ENCODE results near the gene CCDC13.

Gene CCDC13, protein sequence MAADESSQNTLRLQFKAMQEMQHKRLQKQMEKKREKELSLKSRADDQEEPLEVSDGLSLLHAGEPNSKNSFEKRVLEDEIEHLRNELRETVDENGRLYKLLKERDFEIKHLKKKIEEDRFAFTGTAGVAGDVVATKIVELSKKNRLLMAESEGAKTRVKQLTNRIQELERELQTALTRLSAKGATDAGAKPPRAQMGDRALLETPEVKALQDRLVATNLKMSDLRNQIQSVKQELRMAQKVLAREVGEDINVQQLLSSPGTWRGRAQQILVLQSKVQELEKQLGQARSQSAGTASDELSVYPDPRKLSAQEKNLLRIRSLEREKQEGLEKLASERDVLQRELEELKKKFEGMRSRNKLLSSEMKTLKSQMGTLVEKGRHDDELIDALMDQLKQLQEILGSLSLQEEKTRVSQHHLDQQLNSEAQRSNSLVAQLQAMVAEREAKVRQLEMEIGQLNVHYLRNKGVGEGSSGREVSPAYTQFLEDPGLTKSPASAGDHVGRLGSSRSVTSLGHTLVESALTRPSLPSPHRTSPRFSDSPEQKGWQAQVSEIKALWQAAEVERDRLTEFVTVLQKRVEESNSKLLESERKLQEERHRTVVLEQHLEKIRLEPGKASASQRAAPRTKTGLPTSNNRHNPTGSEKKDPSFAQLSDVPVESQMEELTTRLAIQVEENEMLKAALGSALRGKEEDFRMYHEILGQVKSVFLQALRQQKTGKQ

DNA sequence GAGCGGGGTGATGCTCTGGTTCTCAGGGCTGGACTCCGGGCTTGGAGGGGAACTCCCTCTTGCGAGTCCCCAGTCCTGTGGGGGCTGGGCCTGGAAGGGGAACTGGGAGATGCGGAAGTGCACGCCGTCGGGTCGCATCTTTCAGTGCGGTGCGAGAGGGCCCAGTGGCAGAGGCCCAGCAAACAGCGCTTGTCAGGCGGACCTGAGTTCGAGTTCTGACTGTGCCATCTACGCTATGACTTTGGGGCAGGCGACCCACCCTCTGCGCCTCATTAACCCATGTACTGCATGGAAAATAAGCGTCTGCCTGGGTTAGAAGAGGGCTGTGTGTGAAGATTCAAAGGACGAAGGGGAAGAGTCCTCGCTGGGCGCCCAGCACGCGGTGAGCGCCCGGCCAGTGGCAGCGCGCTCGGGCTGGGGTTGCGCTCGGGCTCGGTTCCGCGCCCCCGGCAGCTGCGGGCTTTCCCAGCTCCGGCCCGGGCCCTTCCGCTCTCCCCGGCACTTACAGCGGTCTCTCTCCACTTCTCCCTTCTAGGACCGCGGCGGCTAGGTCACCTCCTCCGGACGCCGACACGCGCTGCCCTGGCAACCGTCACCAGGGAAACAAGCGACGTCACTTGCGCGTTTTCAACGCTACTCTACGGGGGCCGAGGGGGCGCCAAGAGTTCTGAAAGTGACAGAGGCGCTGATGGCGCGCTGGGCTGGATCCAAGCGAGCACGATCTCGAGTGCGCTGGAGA, at the start of gene CCDC13:
Gene CCDC13, minus strand, starts transcription at position 584 of the 739 bp plus-strand sequence. CDS start 14,908 bp downstream, outside the sequence.
- peak; percentile 86 for DNase-seq (ENCODE audit: low read depth)

DNA sequence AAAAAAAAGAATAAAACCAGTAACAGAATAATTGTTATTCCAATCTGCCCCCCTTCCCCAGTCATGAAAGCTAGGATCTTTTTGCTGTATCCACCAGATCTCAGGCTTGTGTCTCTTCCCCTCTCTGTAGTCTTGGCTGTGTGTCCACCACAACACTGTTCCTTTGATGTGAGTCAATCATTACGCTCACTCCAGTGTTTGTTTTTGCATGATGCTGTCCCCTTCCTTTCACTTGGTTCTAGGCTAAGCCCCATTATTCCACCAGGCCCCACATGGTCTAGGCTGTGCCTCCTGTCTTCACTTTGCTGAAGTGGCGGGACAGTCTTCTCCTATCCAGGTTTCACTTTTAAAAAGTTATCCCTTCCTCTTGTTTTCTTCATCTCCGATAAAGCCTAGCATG, 49.8 kb upstream of the CCDC13 start:
- no peak for DNase-seq (ENCODE audit: low read depth)

DNA sequence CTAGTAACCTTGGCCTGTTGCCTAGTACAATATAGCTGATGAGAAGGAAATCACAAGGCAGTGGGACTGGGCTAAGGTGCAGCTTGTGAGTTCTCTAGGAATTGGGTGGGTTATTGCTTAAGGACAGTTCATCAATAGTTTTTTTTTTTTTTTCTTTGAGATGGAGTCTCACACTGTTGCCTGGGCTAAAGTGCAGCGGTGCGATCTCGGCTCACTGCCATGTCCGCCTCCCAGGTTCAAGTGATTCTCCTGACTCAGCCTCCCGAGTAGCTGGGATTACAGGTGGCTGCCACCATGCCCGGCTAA, 47.6 kb upstream of the CCDC13 start:
- DNase-seq (ENCODE audit: low read depth), result no peak

DNA sequence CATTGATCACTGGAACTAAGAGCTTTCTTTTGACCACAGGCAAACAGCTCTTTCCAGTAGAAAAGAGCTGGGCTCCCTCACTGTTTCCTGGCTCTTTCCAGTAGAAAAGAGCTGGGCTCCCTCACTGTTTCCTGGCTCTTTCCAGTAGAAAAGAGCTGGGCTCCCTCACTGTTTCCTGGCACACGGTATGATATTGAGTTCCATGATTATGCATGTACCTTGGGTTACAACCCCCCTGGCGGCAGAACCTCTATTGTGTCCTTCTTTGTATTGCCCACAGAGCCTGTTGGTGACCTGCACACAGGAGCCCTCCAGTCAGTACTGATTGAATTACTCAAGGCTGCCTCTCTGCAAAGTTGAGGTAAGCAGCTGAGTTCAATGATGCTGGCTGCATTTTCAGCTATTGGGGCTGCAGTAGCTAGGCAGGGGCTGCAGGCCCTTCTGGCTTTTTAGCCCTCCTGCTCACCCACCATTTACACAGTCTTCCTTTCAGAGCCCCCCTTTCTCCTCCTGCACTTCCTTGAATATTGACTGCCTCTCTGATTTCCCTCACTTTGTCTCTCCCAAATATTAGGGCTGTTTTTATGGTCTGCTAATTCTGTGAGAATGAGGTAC, 46.4 kb upstream of the CCDC13 start:
- DNase-seq (ENCODE audit: low read depth), result no peak

DNA sequence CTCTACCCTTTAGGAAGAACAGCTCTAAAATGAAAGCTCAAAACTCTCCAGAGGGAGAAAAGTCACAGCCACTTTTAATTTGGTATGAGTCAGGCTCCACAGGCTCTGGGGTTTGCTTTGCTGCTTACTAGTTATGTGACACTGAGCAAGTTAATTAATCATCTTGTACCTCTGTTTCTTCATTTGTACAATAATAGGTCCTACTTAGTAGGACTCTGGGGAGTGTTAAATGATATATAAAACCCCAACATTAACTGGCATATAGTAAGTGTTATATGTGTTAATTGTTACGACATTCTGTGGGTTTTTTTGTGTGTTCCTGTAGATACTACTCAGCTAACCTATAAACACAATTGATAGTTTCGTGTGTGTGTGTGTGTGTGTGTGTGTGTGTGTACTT, 42.8 kb upstream of the CCDC13 start:
- no peak for DNase-seq (ENCODE audit: low read depth)

DNA sequence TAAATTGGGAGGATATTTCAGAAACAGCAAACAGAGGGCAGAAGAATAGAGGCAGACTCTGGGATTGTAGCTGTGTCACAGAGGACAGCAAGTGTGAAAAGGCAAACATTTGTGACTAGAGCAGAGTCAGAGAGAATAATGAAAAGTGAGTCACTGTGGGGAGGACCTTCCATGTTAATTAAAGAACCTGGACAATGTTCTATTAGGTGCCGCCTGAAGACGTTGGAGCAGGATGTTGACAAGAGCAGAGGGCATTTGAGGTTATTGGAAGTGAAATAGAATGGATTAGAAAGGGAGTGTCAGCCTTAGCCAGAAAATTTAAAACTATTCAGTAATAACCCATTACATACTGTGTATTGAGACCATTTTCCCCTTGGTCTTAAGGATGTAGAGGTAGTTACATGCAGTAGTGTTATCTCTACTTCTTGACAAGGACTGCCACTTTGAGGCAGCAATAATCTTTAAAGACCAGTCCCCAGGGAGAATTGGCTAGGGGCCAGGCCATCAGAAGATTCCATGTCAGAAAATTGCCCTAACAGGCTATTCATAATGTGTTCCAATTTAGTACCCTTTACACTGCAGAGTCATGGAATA, 42.0 kb upstream of the CCDC13 start:
- DNase-seq (ENCODE audit: low read depth), result no peak

DNA sequence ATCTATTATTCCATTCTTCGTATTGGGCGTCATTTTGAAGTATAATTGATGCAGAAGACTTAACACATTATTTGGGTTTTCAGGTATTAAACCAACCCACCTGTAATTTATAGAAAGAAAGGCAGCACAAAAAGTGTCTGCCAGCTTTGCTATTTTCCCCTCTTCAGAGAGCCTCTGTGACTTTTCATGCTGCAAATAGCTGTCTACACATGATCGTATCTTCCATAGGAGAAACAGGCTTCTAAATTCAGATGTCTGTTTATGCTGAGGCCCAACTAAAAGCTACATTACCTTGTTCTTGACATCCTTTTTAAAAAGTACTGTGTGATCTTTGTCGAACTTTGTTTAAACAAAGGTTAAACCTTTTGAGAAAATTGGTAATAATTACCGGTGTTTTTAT, 41.2 kb upstream of the CCDC13 start:
- no peak for DNase-seq (ENCODE audit: low read depth)

DNA sequence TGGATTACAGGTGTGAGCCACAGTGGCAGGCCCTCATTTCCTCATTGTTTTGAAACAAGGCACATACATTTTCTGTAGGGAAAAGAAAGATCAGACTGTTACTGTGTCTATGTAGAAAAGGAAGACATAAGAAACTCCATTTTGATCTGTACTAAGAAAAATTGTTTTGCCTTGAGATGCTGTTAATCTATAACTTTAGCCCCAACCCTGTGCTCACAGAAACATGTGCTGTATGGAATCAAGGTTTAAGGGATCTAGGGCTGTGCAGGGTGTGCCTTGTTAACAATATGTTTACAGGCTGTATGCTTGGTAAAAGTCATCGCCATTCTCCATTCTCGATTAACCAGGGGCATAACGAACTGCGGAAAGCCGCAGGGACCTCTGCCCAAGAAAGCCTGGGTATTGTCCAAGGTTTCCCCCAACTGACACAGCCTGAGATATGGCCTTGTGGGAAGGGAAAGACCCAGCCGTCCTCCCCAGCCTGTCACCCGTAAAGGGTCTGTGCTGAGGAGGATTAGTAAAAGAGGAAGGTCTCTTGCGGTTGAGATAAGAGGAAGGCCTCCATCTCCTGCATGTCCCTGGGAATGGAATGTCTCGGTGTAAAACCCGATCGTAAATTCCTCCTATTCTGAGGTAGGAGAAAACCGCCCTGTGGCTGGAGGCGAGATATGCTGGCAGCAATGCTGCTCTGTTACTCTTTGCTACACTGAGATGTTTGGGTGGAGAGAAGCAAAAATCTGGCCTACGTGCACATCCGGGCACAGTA, 38.2 kb upstream of the CCDC13 start:
- DNase-seq (ENCODE audit: low read depth), result peak; percentile 83

DNA sequence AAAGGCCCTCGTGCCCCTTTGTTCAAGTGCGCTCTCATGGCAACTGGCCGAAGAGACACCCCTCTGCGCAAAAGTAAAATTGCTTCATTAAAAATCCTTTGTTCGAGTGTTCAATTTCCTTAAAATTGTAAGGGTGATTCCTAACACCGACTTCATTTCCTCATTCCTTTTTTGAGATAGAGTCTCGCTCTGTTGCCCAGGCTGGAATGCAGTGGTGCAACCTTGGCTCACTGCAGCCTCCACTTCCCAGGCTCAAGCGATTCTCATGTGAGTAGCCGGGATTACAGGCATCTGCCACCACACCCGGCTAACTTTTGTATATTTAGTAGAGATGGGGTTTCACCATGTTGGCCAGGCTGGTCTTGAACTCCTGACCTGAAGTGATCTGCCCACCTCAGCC, 37.7 kb upstream of the CCDC13 start:
- peak; percentile 34 for DNase-seq (ENCODE audit: low read depth)

DNA sequence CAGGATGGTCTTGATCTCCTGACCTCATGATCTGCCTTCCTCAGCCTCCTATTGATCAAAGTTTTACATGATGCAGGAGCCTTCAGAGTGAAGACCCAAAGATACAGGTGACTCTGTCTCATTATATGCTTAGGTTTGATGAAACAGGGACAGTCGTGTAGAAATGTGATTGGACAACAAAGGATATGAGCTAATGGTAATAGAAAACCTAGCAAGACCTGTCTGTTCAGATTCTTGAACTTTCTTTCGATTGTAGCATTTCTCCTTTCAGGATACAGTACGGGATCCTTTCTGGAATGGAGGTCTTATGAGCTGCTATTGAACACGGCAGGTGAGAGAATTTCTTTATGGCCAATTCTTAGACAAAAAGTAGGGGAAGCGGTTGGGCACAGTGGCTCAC, 36.1 kb upstream of the CCDC13 start, which contains the start of gene ACKR2:
Gene ACKR2, plus strand, starts transcription at position 244 of the 400 bp plus-strand sequence. CDS start 55,058 bp downstream, outside the sequence.
- DNase-seq (ENCODE audit: low read depth), result no peak

DNA sequence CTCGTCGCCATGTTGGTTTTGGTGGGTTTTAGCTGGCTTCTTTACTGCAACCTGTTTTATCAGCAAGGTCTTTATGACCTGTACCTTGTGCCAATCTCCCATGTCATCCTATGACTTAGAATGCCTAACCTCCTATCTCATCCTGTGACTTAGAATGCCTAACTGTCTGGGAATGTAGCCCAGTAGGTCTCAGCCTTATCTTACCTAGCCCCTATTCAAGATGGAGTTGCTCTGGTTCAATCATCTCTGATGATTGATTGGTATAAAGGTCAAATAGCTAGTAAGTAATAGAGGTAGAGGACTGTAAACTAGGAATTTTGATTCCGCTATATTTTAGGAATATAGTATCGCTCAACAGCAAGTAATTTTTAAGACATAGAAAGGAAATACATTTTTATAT, 34.9 kb upstream of the CCDC13 start:
- DNase-seq (ENCODE audit: low read depth), result peak; percentile 17

DNA sequence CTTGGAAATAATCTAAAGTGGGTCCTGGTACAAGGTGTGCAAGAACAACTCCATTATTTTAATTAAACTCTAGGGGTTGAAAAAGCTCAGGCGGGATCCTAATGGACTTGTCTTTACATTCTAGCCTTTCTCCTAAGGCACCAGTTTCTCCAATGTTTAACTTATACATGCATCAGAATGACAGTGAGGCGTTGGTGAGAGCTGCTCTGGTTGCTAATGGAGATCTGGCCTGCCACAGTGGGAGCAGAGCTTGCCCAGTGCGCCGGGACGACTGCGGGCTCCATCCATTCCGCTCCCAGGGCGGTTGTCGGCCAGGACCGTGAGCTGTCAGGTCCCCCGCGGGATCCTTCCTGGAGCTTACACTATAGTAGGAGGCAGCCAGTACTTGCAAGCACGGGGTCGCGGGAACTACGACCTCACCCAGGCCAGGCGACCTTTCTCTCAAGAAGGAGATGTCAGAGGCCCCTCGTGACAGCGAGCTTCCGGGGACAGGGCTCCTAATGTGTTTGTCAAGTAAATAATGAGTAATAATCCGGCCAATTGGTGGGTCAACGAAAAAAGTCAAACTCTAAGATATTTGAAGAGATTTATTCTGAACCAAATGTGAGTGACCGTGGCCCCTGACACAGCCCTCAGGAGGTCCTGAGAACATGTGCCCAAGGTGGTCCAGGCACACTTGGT, 32.2 kb upstream of the CCDC13 start:
- peak; percentile 10 for DNase-seq (ENCODE audit: low read depth)

DNA sequence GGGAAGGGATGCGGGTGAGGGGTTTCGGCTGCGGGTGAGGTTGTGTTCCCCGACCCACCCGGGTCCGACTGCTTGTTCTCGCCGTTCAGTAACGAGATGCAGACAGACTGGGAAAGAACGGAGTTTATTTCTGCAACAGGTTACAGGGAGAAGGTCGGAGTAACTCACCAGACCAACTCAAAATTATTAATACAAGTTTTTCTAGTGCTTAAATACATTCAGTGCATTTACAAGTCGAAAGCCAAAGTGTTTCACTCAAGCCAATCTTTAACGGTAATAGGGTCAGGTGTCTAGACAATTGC, 31.7 kb upstream of the CCDC13 start:
- peak; percentile 9 for DNase-seq (ENCODE audit: low read depth)

DNA sequence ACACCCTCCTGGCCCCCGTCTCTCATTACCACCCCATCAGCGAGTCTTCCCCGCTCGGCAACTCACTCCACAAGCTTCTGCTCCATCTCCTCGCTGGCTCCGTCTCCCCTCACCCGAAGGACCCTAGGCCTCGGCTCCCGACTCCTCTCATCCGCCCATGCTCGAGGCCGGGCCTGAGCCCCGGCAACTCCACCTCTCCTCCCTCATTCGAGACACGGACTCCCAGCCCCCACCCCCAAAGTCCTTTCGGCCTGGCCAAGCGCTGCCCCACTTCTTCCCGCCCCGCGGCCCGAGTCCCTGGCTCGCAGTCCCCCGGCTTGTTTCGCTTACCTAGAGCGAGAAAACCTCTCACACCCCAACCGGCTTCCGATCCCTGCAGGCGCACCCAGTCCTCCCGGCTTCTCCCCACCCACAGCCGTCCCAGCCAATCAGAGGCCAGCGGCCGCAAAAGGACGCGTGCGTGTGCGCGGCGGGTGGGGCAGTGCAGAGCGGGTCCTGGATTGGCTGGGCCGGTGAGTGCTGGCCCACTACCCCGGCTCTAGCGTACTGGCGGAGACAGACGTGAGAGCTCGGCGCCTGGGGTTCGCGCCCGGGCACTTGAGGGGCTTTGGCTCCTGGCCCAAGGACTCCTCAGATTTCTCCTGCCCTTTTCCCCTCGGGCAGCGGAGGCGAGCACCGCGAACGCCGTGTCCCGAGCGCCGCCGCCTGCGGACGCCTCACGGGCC, 31.2 kb upstream of the CCDC13 start, which contains the start of gene HIGD1A:
Gene HIGD1A, minus strand, starts transcription at position 385 of the 725 bp plus-strand sequence. CDS start 10,237 bp downstream, outside the sequence.
- peak; percentile 91 for DNase-seq (ENCODE audit: low read depth)

DNA sequence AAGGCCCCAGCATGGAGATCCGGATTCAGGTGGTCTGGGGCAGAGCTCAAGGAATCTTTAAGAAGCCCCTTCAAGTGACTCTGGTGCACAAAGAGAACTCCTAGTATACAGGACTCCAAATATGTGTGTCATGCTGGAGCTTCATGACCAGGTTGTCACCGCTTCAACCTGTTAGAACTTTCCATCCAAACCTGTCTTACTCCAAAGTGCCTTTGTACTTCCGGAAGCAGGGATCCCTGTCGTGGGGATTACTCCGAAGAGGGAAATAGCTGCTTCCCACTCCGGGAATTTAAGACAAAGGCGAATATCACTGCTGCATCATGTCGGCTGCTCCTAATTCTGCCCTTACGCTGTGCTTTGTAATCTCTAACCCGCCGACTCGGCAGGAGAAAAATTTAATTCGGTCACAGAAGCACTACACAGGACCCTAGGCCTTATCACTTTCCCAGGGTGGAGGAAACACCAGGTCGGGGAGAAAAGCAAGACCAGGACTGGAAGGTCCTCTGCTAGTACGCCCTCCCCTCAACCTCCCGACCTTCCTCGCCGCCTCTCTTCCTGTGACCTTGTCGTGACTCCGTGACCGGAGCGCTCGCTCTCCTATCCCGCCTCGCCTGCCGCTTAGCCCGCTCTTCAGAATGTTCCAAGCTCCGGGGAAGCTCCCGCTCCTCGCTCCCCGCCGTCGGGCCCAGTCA, 30.5 kb upstream of the CCDC13 start:
- DNase-seq (ENCODE audit: low read depth), result peak; percentile 23

DNA sequence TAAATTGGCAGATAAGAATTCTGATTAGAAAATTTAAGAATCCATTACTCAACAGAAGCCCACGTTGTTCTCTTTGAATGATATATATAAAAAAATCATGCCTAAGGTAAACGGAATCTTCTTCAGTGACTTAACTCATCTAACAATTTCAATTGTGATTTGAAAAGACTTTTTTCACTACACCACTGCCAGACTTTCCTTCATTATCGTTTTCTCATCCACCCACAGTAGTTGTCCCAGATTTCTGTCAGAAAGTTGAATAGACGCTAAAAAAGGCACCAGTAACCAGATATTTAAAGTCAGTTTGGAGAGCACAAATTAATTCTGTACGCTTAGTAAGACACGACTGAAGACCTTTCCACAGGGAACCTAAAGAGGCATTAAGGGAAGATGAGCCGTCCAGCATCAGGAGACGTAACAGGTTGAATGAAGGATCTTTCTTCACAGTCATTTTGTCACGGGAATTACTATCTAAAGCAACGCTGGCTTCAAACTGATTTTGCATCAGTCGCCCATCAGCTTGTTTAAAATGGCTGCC, 29.9 kb upstream of the CCDC13 start:
- DNase-seq (ENCODE audit: low read depth), result no peak

DNA sequence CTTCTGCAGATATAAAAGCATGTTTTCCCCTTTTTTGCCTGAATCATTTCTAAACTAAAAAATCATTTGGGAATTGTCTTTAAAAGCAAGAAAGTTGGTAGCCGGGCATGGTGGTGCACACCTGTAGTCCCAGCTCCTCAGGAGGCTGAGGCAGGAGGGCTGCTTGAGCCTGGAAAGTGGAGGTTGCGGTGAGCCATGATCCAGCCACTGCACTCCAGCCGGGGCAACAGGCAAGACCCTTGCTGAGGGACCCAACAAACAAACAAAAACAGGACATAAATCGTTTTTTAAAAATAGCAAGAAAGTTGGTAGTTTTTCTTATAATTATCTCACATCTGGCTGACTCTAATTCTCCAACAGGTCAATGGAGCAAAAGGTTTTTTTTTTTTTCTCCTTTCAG, 28.7 kb upstream of the CCDC13 start:
- no peak for DNase-seq (ENCODE audit: low read depth)

DNA sequence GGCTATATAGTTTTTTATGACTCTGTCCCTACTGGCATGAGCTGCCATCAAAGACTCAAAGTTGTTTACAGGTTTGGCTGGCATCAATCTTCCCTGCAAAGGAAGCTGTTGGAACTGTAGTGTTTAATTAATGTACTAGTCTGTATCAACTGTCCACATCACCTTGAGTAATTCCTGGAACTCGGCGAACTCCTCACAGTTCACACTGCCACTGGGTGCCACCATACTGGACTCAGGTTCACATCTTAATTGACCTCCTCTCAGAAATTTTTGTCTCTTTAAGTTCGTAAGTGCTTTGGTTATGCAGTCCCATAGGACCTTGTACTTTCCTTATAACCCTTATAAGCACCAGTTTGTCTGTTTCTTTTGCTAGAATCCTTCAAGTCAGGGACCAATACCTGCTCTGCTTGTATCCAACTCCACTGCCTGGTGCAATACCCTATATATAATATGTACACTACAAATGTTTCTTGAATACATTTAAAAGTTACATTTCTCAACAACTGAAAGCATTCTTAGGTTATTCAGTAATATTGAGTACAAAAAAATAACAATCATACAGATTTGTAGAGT, 28.1 kb upstream of the CCDC13 start:
- no peak for DNase-seq (ENCODE audit: low read depth)

DNA sequence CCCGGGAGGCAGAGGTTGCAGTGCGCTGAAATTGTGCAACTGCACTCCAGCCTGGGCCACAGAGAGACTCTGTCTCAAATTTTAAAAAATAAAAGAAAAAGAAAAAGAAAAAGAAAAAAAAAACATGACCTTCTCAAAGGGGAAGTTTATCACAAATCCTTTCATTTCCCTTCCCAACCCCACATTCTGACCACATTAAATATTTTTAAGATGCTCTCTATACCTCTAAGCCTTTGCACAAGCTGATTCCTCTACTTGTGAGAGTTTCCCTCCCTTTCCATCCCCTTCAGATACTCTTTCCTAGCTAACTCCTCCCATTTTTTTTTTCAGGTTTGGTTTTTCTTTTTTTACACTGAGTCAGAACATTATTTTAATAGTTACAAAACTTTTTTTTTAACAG, 27.2 kb upstream of the CCDC13 start:
- no peak for DNase-seq (ENCODE audit: low read depth)

All from amniotic epithelial cell (primary cell).